Measurements from ENCODE around the gene FILIP1L. TPM values are rescaled to one million over a fixed set of nuclear protein-coding genes. Genes with fewer than 3 reads are reported as not detected.

The FILIP1L gene
- total RNA-seq, 4 donors from 2014 or later: 113 to 149 (median 122) TPM

GRCh38 chr3:99859825-99860224, 254.5 kb downstream of the FILIP1L start:
- peak overlapping the region; percentile 82 to 97 (median 92) for H3K27ac ChIP-seq
- WGBS, 2 donors (ENCODE audit: low coverage in 1 of 2): 14% methylated on average over 1 of the region's 1 CpG
- no peaks in the 10 kb centered on the region for H3K9me3 ChIP-seq
- peak; percentile 85 for ATAC-seq
- H3K36me3 ChIP-seq: peaks cover 0 to 38% of the 10 kb centered on the region in 2 donors
- H3K4me1 ChIP-seq: peaks cover 33 to 98% (median 40%) of the 10 kb centered on the region in 3 donors
- H3K27me3 ChIP-seq: no peaks in the 10 kb centered on the region
- H3K4me3 ChIP-seq: no peak overlapping the region
- TF ChIP-seq POLR2A (IDR thresholded peaks at IDR 0.05) (no peak), POLR2AphosphoS5 (IDR thresholded peaks at IDR 0.05) (peak; percentile 94), EP300 (IDR thresholded peaks at IDR 0.05) (no peak)
- TF ChIP-seq, protein P1, sequence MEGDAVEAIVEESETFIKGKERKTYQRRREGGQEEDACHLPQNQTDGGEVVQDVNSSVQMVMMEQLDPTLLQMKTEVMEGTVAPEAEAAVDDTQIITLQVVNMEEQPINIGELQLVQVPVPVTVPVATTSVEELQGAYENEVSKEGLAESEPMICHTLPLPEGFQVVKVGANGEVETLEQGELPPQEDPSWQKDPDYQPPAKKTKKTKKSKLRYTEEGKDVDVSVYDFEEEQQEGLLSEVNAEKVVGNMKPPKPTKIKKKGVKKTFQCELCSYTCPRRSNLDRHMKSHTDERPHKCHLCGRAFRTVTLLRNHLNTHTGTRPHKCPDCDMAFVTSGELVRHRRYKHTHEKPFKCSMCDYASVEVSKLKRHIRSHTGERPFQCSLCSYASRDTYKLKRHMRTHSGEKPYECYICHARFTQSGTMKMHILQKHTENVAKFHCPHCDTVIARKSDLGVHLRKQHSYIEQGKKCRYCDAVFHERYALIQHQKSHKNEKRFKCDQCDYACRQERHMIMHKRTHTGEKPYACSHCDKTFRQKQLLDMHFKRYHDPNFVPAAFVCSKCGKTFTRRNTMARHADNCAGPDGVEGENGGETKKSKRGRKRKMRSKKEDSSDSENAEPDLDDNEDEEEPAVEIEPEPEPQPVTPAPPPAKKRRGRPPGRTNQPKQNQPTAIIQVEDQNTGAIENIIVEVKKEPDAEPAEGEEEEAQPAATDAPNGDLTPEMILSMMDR (IDR thresholded peaks at IDR 0.05): no peak

DNA sequence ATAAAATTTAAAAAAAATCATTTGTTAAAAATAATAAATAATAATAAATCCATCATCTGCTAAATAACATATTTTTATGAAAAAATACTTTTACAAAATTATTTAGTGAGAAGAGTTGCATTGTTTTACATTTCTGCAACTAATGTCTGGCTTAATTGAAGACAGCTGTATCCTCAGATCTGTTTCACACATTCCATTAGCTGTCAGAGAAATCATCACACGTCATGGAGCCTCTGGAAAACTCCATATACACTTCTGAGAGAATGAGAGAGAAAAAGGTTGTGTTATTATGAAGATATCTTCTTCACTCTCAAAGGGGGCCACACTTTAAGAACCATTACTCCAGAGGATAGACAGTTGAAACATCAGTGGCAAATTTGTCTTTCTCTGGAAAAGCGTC, 255.8 kb downstream of the FILIP1L start:
- Histone ChIP-seq H3K27ac (peak overlapping the region; percentile 82 to 97 (median 92)), H3K9me3 (no peaks in the 10 kb centered on the region), H3K4me3 (no peak overlapping the region), H3K36me3 (peaks cover 0 to 32% of the 10 kb centered on the region in 2 donors), H3K27me3 (no peaks in the 10 kb centered on the region), H3K4me1 (peaks cover 33 to 92% (median 40%) of the 10 kb centered on the region in 3 donors)
- ATAC-seq: no peak
- WGBS, 2 donors (ENCODE audit: low coverage in 1 of 2): 6 to 58% methylated on average over 2 of the region's 2 CpGs
- TF ChIP-seq EP300 (IDR thresholded peaks at IDR 0.05): no peak
- TF ChIP-seq, protein P1 (IDR thresholded peaks at IDR 0.05): no peak

DNA sequence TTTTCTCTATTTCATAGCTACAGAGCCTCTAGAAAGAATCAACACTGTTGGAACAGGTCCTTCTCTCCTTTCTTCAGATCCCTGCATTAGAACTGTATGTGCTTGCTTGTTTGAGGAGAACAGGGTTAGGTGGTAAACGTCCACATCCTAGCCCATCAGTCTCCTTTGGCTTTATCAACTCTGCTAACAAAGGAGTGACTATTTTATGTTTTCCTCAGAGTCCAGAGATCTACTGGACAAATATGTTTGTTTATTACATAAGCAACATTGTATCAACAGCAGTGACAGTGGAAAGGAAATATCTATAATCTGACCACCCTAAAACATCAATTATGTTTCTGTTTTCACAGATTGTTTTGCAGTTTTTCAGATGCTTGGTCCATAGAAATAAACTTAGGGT, 257.0 kb downstream of the FILIP1L start:
- no peak for ATAC-seq
- peak overlapping the region; percentile 43 to 97 (median 82) for H3K27ac ChIP-seq
- WGBS, 2 donors (ENCODE audit: low coverage in 1 of 2): 30 to 40% methylated on average over 1 of the region's 1 CpG
- TF ChIP-seq EP300 (IDR thresholded peaks at IDR 0.05) (no peak), POLR2AphosphoS5 (IDR thresholded peaks at IDR 0.05) (no peak), POLR2A (IDR thresholded peaks at IDR 0.05) (no peak)
- TF ChIP-seq, protein P1 (IDR thresholded peaks at IDR 0.05): no peak
- peaks cover 0 to 25% of the 10 kb centered on the region in 2 donors for H3K36me3 ChIP-seq
- H3K9me3 ChIP-seq: no peaks in the 10 kb centered on the region
- H3K4me1 ChIP-seq: peaks cover 26 to 88% (median 37%) of the 10 kb centered on the region in 3 donors
- no peak overlapping the region for H3K4me3 ChIP-seq
- no peaks in the 10 kb centered on the region for H3K27me3 ChIP-seq

DNA sequence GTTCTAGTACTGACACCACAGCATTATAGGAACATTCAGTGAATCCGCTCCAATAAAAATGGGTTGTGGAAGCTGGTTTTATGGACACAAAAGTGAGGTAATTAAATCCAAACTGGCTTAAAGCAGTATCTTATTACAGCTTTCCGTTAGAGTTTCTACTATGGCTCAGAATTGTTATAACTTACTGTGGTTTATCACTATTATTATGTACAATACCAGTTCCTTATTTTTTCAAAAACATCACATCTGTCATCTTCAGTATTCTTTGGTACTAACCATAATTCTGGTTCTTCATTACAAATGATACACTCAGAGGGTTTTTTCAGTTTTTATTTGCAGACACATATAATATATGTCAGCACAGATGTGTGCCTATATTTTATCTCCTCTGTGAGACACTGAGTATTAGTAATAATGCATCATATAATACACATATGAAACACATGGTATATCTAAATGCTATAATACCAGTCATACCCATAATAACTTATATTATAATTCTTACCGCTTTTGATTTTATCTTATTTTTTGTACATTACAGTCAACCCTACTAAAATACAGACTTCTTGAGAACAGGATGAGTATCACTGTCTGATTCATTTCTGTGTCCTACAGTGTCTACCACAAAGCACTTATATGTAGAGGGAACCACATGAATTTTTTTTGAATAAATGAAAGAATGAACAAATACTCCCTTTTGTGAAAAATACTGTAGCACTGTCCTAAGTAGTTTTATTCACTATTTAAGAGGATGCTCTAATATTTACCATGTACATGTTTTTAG, 257.7 kb downstream of the FILIP1L start:
- ATAC-seq: no peak
- TF ChIP-seq EP300 (IDR thresholded peaks at IDR 0.05) (no peak), POLR2AphosphoS5 (IDR thresholded peaks at IDR 0.05) (no peak), POLR2A (IDR thresholded peaks at IDR 0.05) (no peak)
- TF ChIP-seq, protein P1 (IDR thresholded peaks at IDR 0.05): no peak
- no peaks in the 10 kb centered on the region for H3K9me3 ChIP-seq
- H3K4me1 ChIP-seq: peaks cover 24 to 81% (median 32%) of the 10 kb centered on the region in 3 donors
- H3K27ac ChIP-seq: peak overlapping the region; percentile 39 to 97 (median 82)
- no peaks in the 10 kb centered on the region for H3K27me3 ChIP-seq
- peaks cover 0 to 19% of the 10 kb centered on the region in 2 donors for H3K36me3 ChIP-seq
- H3K4me3 ChIP-seq: no peak overlapping the region
- WGBS, 2 donors (ENCODE audit: low coverage in 1 of 2): 85 to 88% methylated on average over 3 of the region's 3 CpGs

- Histone ChIP-seq H3K27ac (peak overlapping the region; percentile 3 to 95 (median 52)), H3K27me3 (no peaks in the 10 kb centered on the region), H3K4me3 (no peak overlapping the region), H3K9me3 (no peaks in the 10 kb centered on the region), H3K4me1 (peaks cover 17 to 74% (median 27%) of the 10 kb centered on the region in 3 donors), H3K36me3 (peaks cover 0 to 16% of the 10 kb centered on the region in 2 donors)
- WGBS, 2 donors (ENCODE audit: low coverage in 1 of 2): 71 to 73% methylated on average over 1 of the region's 1 CpG
- TF ChIP-seq POLR2A (IDR thresholded peaks at IDR 0.05) (no peak), EP300 (IDR thresholded peaks at IDR 0.05) (no peak), POLR2AphosphoS5 (IDR thresholded peaks at IDR 0.05) (no peak)
- ATAC-seq: no peak
Measured at GRCh38 chr3:99855900-99856299, 258.4 kb downstream of the FILIP1L start.
